ENCODE results near the gene FBXW2.
"Not testable (repeated sequence)": the region's sequence is repeated elsewhere in the genome, so short reads cannot be mapped to it uniquely, and the experiment has no call there.

Gene FBXW2

DNA sequence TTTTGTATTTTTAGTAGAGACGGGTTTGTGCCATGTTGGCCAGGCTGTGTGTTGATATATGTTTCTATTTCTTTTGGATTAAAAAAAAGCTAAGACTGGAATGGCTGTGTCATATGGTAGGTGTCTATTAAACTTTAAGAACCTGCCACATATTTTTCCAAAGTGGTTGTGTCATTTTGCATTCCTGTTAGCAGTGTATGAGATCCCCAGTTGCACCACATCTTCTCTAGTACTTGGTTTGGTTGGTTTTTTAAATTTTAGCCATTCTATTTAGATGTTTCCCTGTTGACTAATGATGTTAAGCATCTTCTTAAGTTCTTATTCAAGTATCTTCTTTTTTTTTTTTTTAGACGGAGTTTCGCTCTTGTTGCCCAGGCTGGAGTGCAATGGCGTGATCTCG lies 42.8 kb downstream of the FBXW2 start:
- Histone ChIP-seq H3K4me2 (no peak overlapping the region), H3K4me3 (IDR thresholded peaks at IDR 0.05; ENCODE audit: insufficient read depth, low read depth, low read length) (no peak overlapping the region), H3K79me2 (ENCODE audit: insufficient read depth, low read depth) (no peaks in the 10 kb centered on the region), H3K36me3 (ENCODE audit: insufficient read depth) (no peaks in the 10 kb centered on the region), H3K4me1 (ENCODE audit: low read depth, poor library complexity, severe bottlenecking) (peaks cover 6% of the 10 kb centered on the region), H4K20me1 (ENCODE audit: insufficient read depth) (no peaks in the 10 kb centered on the region), H3K9ac (no peak overlapping the region), H2AFZ (ENCODE audit: low read depth) (no peak overlapping the region), H3K27ac (no peak overlapping the region), H3K27me3 (ENCODE audit: insufficient read depth, low read depth) (no peaks in the 10 kb centered on the region)
- TF ChIP-seq CTCF (conservative IDR thresholded peaks at IDR 0.05; ENCODE audit: low read depth, low read length) = no peak

GRCh38 chr9:120746366-120746765 lies 46.9 kb downstream of the FBXW2 start:
- H4K20me1 ChIP-seq (ENCODE audit: insufficient read depth); H2AFZ ChIP-seq (ENCODE audit: low read depth); H3K36me3 ChIP-seq (ENCODE audit: insufficient read depth); H3K79me2 ChIP-seq (ENCODE audit: insufficient read depth, low read depth); H3K9ac ChIP-seq; H3K4me1 ChIP-seq (ENCODE audit: low read depth, poor library complexity, severe bottlenecking); H3K4me3 ChIP-seq (IDR thresholded peaks at IDR 0.05; ENCODE audit: insufficient read depth, low read depth, low read length); H3K27me3 ChIP-seq (ENCODE audit: insufficient read depth, low read depth); H3K27ac ChIP-seq; H3K4me2 ChIP-seq: not testable (repeated sequence)

DNA sequence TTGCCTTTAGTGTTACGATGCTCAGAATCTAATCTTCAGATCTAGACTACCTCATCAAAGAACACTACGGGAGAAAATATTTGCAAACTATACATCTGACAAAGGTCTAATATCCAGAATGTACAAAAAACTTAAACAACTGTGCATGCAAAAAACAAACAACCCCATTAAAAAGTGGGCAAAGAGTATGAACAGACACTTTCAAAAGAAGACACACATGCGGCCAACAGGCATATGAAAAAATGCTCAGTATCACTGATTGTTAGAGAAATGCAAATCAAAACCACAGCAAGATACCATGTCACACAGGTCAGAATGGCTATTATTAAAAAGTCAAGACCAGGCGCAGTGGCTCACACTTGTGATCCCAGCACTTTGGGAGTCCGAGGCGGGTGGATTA lies 47.9 kb downstream of the FBXW2 start:
- no peak overlapping the region for H3K9ac ChIP-seq
- H3K27ac ChIP-seq = no peak overlapping the region
- H3K4me3 ChIP-seq (IDR thresholded peaks at IDR 0.05; ENCODE audit: insufficient read depth, low read depth, low read length) = no peak overlapping the region
- H3K79me2 ChIP-seq (ENCODE audit: insufficient read depth, low read depth) = no peaks in the 10 kb centered on the region
- no peak overlapping the region for H2AFZ ChIP-seq (ENCODE audit: low read depth)
- no peaks in the 10 kb centered on the region for H4K20me1 ChIP-seq (ENCODE audit: insufficient read depth)
- no peak for TF ChIP-seq CTCF (conservative IDR thresholded peaks at IDR 0.05; ENCODE audit: low read depth, low read length)
- H3K4me1 ChIP-seq (ENCODE audit: low read depth, poor library complexity, severe bottlenecking) = no peaks in the 10 kb centered on the region
- no peaks in the 10 kb centered on the region for H3K36me3 ChIP-seq (ENCODE audit: insufficient read depth)
- no peaks in the 10 kb centered on the region for H3K27me3 ChIP-seq (ENCODE audit: insufficient read depth, low read depth)
- H3K4me2 ChIP-seq = no peak overlapping the region

GRCh38 chr9:120742951-120743416 lies 50.2 kb downstream of the FBXW2 start:
- peak; percentile 91 for TF ChIP-seq CTCF (conservative IDR thresholded peaks at IDR 0.05; ENCODE audit: low read depth, low read length)
- Histone ChIP-seq H3K4me3 (IDR thresholded peaks at IDR 0.05; ENCODE audit: insufficient read depth, low read depth, low read length) (no peak overlapping the region), H3K9ac (no peak overlapping the region), H3K27me3 (ENCODE audit: insufficient read depth, low read depth) (no peaks in the 10 kb centered on the region), H3K79me2 (ENCODE audit: insufficient read depth, low read depth) (no peaks in the 10 kb centered on the region), H3K36me3 (ENCODE audit: insufficient read depth) (no peaks in the 10 kb centered on the region), H3K4me1 (ENCODE audit: low read depth, poor library complexity, severe bottlenecking) (no peaks in the 10 kb centered on the region), H2AFZ (ENCODE audit: low read depth) (no peak overlapping the region), H3K4me2 (no peak overlapping the region), H3K27ac (no peak overlapping the region), H4K20me1 (ENCODE audit: insufficient read depth) (no peaks in the 10 kb centered on the region)

- H3K36me3 ChIP-seq (ENCODE audit: insufficient read depth) = no peaks in the 10 kb centered on the region
- H2AFZ ChIP-seq (ENCODE audit: low read depth) = no peak overlapping the region
- TF ChIP-seq CTCF (conservative IDR thresholded peaks at IDR 0.05; ENCODE audit: low read depth, low read length) = no peak
- no peaks in the 10 kb centered on the region for H4K20me1 ChIP-seq (ENCODE audit: insufficient read depth)
- no peaks in the 10 kb centered on the region for H3K27me3 ChIP-seq (ENCODE audit: insufficient read depth, low read depth)
- H3K4me1 ChIP-seq (ENCODE audit: low read depth, poor library complexity, severe bottlenecking) = no peaks in the 10 kb centered on the region
- H3K9ac ChIP-seq = no peak overlapping the region
- H3K27ac ChIP-seq = no peak overlapping the region
- H3K4me3 ChIP-seq (IDR thresholded peaks at IDR 0.05; ENCODE audit: insufficient read depth, low read depth, low read length) = no peak overlapping the region
- no peaks in the 10 kb centered on the region for H3K79me2 ChIP-seq (ENCODE audit: insufficient read depth, low read depth)
- no peak overlapping the region for H3K4me2 ChIP-seq
Measured at GRCh38 chr9:120741701-120742100, 51.5 kb downstream of the FBXW2 start.
